K562 (cell line): ENCODE results near the gene ARL16. TPM values are rescaled to one million over a fixed set of nuclear protein-coding genes. Genes with fewer than 3 reads are reported as not detected.

Experiments
- ARID1B ChIP-seq: fragments of 450-650 bp; IDR thresholded peaks from 2 replicates; pipeline ENCODE4 v1.6.1; 2016; ENCODE audit warnings: antibody characterized with exemption, mild to moderate bottlenecking, inconsistent platforms
- CEBPG ChIP-seq, 3 experiments: fragments of 200-800 bp in 1 of 3; sonication (Bioruptor generic) in 1 of 3; sonication (generic) in 1 of 3; formaldehyde crosslinking in 1 of 3; IDR thresholded peaks in 2 of 3; conservative IDR thresholded peaks in 1 of 3; 2 replicates each; pipeline versions ENCODE4 v1.6.1 to v1.8.0; 2016 to 2022; ENCODE audit warnings: missing compliant biosample characterization in 2 of 3, missing genetic modification characterization in 2 of 3, mild to moderate bottlenecking in 1 of 3, missing genetic modification reagents in 1 of 3
- CEBPZ ChIP-seq: fragments of 150-350 bp; IDR thresholded peaks from 2 replicates; pipeline ENCODE4 v1.6.1; 2014; ENCODE audit warnings: low read depth, mild to moderate bottlenecking, low read length, borderline replicate concordance
- DEAF1 ChIP-seq: fragments of 450-650 bp; formaldehyde crosslinking; IDR thresholded peaks from 2 replicates; pipeline ENCODE4 v1.4.0; 2020; ENCODE audit warnings: mild to moderate bottlenecking, moderate library complexity
- EP300 ChIP-seq: IDR thresholded peaks from 2 replicates; pipeline ENCODE4 v1.6.1; 2012; ENCODE audit warnings: low read length, improper control_type of control experiment
- HOXB6 ChIP-seq: fragments of 250-450 bp; sonication (Bioruptor Pico); IDR thresholded peaks from 2 replicates; pipeline ENCODE4 v1.5.1; 2022; ENCODE audit warnings: mild to moderate bottlenecking, borderline replicate concordance
- MEIS2 ChIP-seq: fragments of 450-650 bp; IDR thresholded peaks from 2 replicates; pipeline ENCODE4 v1.6.1; 2014; ENCODE audit warnings: mild to moderate bottlenecking; ENCODE audit not compliant: partially characterized antibody
- PTRF ChIP-seq: fragments of 450-650 bp; IDR thresholded peaks from 2 replicates; pipeline ENCODE4 v1.6.1; 2016; ENCODE audit warnings: mild to moderate bottlenecking, missing genetic modification characterization, missing compliant biosample characterization
- SIN3B ChIP-seq: fragments of 450-650 bp; IDR thresholded peaks from 2 replicates; pipeline ENCODE4 v1.6.1; 2017; ENCODE audit warnings: low read depth, mild to moderate bottlenecking, moderate library complexity
- SMARCA4 ChIP-seq: fragments of 450-650 bp; IDR thresholded peaks from 2 replicates; pipeline ENCODE4 v1.6.1; 2016
- SRSF3 ChIP-seq: fragments of 200-400 bp; formaldehyde crosslinking; IDR thresholded peaks from 2 replicates; pipeline ENCODE4 v1.6.1; 2016; ENCODE audit warnings: mild to moderate bottlenecking, low read length, moderate library complexity; ENCODE audit not compliant: insufficient read depth
- TFAM ChIP-seq: fragments of 250-450 bp; sonication (Bioruptor Pico); conservative IDR thresholded peaks from 2 replicates; pipeline ENCODE4 v1.5.0; 2021; ENCODE audit warnings: mild to moderate bottlenecking, moderate library complexity
- TRIM24 ChIP-seq, 2 experiments: fragments of 450-650 bp; IDR thresholded peaks; 2 replicates each; pipeline ENCODE4 v1.6.1; 2016
- ZNF584 ChIP-seq: fragments of 200-800 bp; sonication (Bioruptor generic); IDR thresholded peaks from 2 replicates; pipeline ENCODE4 v1.6.1; 2016; ENCODE audit warnings: low read depth, mild to moderate bottlenecking, missing genetic modification characterization, missing compliant biosample characterization
- ZNF75A ChIP-seq: fragments of 450-650 bp; formaldehyde crosslinking; IDR thresholded peaks from 2 replicates; pipeline ENCODE4 v1.4.0; 2020; ENCODE audit warnings: mild to moderate bottlenecking
- polyA plus RNA-seq, 8 experiments: library from polyadenylated mRNA; depleted of rRNA in 4 of 8; stranded (reverse) in 5 of 8; unstranded in 3 of 8; fragments of >200 nt; fragmentation: Nextera tagmentation in 2 of 8; fragmentation: Illumina TruSeq in 1 of 8; extraction: Ambion mirVana in 2 of 8; extraction: Trizol in 1 of 8; gene quantifications; 2 replicates each; pipeline versions ENCODE4 v1.2.1 to v1.2.3, GENCODE V29; 2011 to 2014; ENCODE audit warnings: inconsistent platforms in 1 of 8, missing spikeins in 1 of 8
- total RNA-seq, 7 experiments: library from RNA; depleted of rRNA in 6 of 7; stranded (reverse); fragments of >200 nt in 6 of 7; fragmentation: Illumina TruSeq in 2 of 7; extraction: Trizol in 2 of 7; gene quantifications; 2 replicates each; pipeline versions ENCODE4 v1.2.1 to v1.2.3, GENCODE V29; 2011 to 2021; ENCODE audit warnings: low replicate concordance in 1 of 7
- TF ChIP-seq, protein P1 (sequence below): fragments of 250-450 bp; sonication (Bioruptor Pico); IDR thresholded peaks from 2 replicates; pipeline ENCODE4 v1.8.0; 2022; ENCODE audit warnings: inconsistent platforms, mild to moderate bottlenecking, moderate library complexity, borderline replicate concordance
- TF ChIP-seq, protein P2 (sequence below): fragments of 250-450 bp; sonication (Bioruptor Pico); IDR thresholded peaks from 2 replicates; pipeline ENCODE4 v1.4.0; 2020; ENCODE audit warnings: mild to moderate bottlenecking, moderate library complexity

The ARL16 gene
- total and polyA plus RNA-seq, 9 of the 15 experiments (the other 6 are each of a cell fraction or from before 2014, with no cell fraction given), result 5.4 to 32.4 (median 22.6) TPM

DNA sequence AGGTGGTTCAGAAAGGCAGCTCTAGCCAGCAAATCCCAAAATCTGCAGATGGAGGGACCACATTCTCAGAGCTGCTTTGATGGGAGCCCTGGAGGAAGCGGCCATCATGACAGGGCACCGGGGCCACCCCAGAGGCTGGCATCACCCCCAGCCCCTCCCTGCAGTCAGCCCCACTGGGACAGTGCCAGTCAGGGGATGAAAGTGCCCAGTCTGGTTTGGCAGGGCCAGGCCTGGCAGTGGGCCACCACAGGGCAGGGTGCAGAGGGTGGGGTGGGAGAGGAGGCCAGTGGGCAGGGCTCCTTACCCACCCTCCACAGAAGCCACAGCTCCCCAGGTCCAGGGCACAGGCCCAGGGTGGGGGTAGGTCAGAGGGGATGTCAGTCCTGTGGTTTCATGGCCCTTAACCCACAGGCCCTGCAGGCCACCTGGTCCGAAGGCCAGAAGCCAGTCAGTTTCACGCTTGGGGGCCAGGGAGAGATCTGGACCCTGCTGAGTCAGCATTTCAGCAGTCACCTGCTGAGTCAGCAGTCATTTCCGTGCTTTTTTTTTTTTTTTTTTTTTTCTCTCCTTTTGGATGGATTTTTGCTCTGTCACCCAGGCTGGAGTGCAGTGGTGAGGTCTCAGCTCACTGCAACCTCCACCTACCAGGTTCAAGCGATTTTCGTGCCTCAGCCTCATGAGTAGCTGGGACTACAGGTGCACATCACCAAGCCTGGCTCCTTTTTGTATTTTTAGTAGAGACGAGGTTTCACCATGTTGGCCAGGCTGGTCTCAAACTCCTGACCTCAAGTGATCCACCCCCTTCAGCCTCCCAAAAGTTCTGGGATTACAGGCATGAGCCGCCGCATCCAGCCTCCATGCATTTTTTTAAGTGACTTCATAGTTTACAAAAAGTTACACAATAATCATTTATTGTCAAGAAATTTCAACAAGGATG, 38.9 kb upstream of the ARL16 start (continued):
- TF ChIP-seq, protein P1, sequence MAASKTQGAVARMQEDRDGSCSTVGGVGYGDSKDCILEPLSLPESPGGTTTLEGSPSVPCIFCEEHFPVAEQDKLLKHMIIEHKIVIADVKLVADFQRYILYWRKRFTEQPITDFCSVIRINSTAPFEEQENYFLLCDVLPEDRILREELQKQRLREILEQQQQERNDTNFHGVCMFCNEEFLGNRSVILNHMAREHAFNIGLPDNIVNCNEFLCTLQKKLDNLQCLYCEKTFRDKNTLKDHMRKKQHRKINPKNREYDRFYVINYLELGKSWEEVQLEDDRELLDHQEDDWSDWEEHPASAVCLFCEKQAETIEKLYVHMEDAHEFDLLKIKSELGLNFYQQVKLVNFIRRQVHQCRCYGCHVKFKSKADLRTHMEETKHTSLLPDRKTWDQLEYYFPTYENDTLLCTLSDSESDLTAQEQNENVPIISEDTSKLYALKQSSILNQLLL, result no peak
- TF ChIP-seq MEIS2, result no peak
- peak; percentile 65 for TF ChIP-seq ARID1B
- TF ChIP-seq TFAM, result no peak
- no peak for TF ChIP-seq PTRF (tag)
- no peak for TF ChIP-seq TRIM24 (IDR thresholded peaks at IDR 0.05)
- TF ChIP-seq CEBPG (CRISPR knock-in tag; IDR thresholded peaks at IDR 0.05), result no peak
- peak in 1 of 2 experiments; percentile 42; a peak in 1 of 4 replicates for TF ChIP-seq CEBPG (tag; conservative IDR thresholded peaks at IDR 0.05 in 1 of 2, IDR thresholded peaks at IDR 0.05 in 1 of 2)
- TF ChIP-seq SIN3B, result no peak
- no peak for TF ChIP-seq CEBPZ
- TF ChIP-seq, protein P2, sequence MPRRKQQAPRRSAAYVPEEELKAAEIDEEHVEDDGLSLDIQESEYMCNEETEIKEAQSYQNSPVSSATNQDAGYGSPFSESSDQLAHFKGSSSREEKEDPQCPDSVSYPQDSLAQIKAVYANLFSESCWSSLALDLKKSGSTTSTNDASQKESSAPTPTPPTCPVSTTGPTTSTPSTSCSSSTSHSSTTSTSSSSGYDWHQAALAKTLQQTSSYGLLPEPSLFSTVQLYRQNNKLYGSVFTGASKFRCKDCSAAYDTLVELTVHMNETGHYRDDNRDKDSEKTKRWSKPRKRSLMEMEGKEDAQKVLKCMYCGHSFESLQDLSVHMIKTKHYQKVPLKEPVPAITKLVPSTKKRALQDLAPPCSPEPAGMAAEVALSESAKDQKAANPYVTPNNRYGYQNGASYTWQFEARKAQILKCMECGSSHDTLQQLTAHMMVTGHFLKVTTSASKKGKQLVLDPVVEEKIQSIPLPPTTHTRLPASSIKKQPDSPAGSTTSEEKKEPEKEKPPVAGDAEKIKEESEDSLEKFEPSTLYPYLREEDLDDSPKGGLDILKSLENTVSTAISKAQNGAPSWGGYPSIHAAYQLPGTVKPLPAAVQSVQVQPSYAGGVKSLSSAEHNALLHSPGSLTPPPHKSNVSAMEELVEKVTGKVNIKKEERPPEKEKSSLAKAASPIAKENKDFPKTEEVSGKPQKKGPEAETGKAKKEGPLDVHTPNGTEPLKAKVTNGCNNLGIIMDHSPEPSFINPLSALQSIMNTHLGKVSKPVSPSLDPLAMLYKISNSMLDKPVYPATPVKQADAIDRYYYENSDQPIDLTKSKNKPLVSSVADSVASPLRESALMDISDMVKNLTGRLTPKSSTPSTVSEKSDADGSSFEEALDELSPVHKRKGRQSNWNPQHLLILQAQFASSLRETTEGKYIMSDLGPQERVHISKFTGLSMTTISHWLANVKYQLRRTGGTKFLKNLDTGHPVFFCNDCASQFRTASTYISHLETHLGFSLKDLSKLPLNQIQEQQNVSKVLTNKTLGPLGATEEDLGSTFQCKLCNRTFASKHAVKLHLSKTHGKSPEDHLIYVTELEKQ (CRISPR knock-in tag), result no peak
- TF ChIP-seq SMARCA4, result peak; percentile 77
- no peak for TF ChIP-seq ZNF75A (CRISPR knock-in tag)
- no peak for TF ChIP-seq EP300
- no peak for TF ChIP-seq HOXB6 (CRISPR knock-in tag)
- TF ChIP-seq SRSF3, result no peak
- TF ChIP-seq ZNF584 (CRISPR knock-in tag), result no peak
- TF ChIP-seq DEAF1, result no peak
